ENCODE results near the gene CMTM8. TPM values are rescaled to one million over a fixed set of nuclear protein-coding genes. Genes with fewer than 3 reads are reported as not detected.

CMTM8 gene
- total and polyA plus RNA-seq, 10 of the 15 experiments (the other 5 are each of a cell fraction or from before 2014, with no cell fraction given) = 0.11 to 0.23 TPM; not detected in 8

DNA sequence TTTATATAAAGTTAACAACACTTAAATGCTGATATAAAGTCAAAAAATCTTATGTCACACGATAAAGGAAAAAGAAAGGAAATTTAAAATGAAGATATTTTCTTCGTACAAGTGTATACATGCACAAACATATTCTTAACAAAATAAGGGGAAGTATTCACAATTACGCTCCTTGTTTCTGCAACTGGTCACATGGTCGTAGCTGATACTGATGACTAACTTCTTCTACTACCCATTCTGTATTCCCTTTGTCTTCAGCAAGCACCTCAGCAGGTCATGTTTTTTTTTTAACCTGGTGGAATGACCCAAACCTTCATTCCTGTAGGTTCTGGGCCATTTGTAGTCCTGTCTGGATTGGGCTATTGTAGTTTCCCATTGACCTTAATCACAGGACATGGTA is 30.0 kb upstream of the CMTM8 start:
- RAD21 ChIA-PET (ENCODE audit: unreplicated experiment) = no interaction called here
- Histone ChIP-seq H3K9ac (ENCODE audit: control insufficient read depth, insufficient read depth, low read length) (no peak overlapping the region), H3K9me3 (replicated peaks; ENCODE audit: control insufficient read depth, insufficient read depth, low read length) (no peaks in the 10 kb centered on the region), H3K27me3 (replicated peaks in 1 of 2; ENCODE audit: control insufficient read depth in 2 of 2, insufficient read depth in 2 of 2, low read length in 1 of 2) (no peaks in the 10 kb centered on the region), H3K4me2 (ENCODE audit: control insufficient read depth, insufficient read depth) (no peak overlapping the region), H2AFZ (ENCODE audit: control insufficient read depth, low read depth, low read length) (no peak overlapping the region), H3K79me2 (ENCODE audit: control insufficient read depth, insufficient read depth, low read length) (no peaks in the 10 kb centered on the region), H3K4me3 (no peak overlapping the region), H4K20me1 (ENCODE audit: control insufficient read depth, insufficient read depth) (no peaks in the 10 kb centered on the region), H3K4me1 (ENCODE audit: control insufficient read depth, insufficient read depth, low read length) (no peaks in the 10 kb centered on the region), H3K36me3 (ENCODE audit: control insufficient read depth in 2 of 2, insufficient read depth in 2 of 2, low read length in 1 of 2) (no peaks in the 10 kb centered on the region), H3K27ac (ENCODE audit: control insufficient read depth, insufficient read depth) (no peak overlapping the region)
- POLR2A ChIA-PET = no interaction called here
- intact Hi-C loops (cut with micrococcal nuclease; ENCODE audit: unreplicated experiment) (no loop called here), in situ Hi-C loops (cut with MboI) (no loop called here)
- no TSS peak for BruUV-seq (replicated peaks)
- FAIRE-seq = no peak
- TF ChIP-seq, protein P1, sequence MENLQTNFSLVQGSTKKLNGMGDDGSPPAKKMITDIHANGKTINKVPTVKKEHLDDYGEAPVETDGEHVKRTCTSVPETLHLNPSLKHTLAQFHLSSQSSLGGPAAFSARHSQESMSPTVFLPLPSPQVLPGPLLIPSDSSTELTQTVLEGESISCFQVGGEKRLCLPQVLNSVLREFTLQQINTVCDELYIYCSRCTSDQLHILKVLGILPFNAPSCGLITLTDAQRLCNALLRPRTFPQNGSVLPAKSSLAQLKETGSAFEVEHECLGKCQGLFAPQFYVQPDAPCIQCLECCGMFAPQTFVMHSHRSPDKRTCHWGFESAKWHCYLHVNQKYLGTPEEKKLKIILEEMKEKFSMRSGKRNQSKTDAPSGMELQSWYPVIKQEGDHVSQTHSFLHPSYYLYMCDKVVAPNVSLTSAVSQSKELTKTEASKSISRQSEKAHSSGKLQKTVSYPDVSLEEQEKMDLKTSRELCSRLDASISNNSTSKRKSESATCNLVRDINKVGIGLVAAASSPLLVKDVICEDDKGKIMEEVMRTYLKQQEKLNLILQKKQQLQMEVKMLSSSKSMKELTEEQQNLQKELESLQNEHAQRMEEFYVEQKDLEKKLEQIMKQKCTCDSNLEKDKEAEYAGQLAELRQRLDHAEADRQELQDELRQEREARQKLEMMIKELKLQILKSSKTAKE (IDR thresholded peaks at IDR 0.05; ENCODE audit: low read depth, poor library complexity, severe bottlenecking) = no peak
- TF ChIP-seq ZNF207 (IDR thresholded peaks at IDR 0.05; ENCODE audit: borderline replicate concordance) (no peak), PRDM15 (CRISPR knock-in tag; IDR thresholded peaks at IDR 0.05) (no peak), CHD1 (IDR thresholded peaks at IDR 0.05; ENCODE audit: low read depth, low read length) (no peak), STAT1 (conservative IDR thresholded peaks at IDR 0.05) (no peak), TAF1 (IDR thresholded peaks at IDR 0.05; ENCODE audit: borderline replicate concordance, low read depth, low read length) (no peak), BRCA1 (IDR thresholded peaks at IDR 0.05; ENCODE audit: low read depth, low read length) (no peak)
- WGBS (ENCODE audit: insufficient coverage, insufficient replicate concordance, low lambda C conversion rate, missing lambda C conversion rate) = 35% methylated on average over 4 of the region's 4 CpGs
- SMC1A ChIA-PET (ENCODE audit: uncharacterized antibody, unreplicated experiment) = no interaction called here
- no peak for ATAC-seq
- no peak for DNase-seq (ENCODE audit: low read depth, low spot score)
- CTCF ChIA-PET = interaction anchor here (0.6 kb wide), 1 partner anchor 424 kb away, joined by 4 read pairs; no protein-coding TSS in a partner anchor
